ENCODE results near the gene B4GALT2. TPM values are rescaled to one million over a fixed set of nuclear protein-coding genes. Genes with fewer than 3 reads are reported as not detected.
A peak's percentile ranks its signal among the peaks of the same experiment; 100 is the strongest.

The B4GALT2 gene
- total and polyA plus RNA-seq, 9 of the 15 experiments (the other 6 are each of a cell fraction or from before 2014, with no cell fraction given) = 1.3 to 86.8 (median 43.8) TPM

DNA sequence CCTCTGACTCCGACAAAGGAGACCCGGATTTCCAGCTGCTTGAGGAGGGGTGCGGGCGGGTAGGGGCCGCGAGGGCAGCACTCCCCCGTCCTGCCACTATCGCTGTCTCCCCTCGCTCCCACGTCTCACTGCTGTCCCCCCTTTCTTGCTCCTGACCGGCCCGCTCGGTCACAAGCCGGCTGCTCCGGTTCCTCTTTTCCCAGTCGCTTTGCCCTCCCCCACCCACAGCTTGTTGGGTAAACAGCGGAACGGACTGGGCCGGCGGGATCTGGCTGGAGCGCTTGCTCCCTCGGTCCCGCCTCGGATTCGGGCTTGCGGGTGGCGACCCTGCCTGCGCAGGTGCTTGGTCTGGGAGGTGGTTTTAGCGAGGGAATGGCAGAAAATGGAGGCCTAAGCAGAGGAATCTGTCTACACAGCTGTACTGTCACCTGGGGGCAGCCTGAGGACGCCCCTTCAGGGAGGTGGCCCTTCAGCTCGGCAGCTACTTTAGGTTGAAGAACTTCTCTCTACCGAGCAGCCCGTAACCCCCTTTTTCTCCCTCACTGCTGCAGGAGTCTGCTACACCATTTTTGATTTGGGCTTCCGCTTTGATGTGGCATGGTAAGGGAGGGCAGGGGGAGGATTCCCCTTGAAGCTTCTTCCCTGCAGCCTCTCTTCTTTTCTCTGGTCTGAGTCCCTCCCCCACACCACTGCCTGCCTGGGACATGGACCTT, 3.6 kb upstream of the B4GALT2 start (continued):
- TF ChIP-seq BRF1 (IDR thresholded peaks at IDR 0.05; ENCODE audit: borderline replicate concordance, extremely low read depth, insufficient read length) = no peak
- TF ChIP-seq SNIP1 (IDR thresholded peaks at IDR 0.05; ENCODE audit: low read depth) = no peak
- no peak for TF ChIP-seq ZNF507 (tag; conservative IDR thresholded peaks at IDR 0.05)
- no peak for TF ChIP-seq SMARCC2 (IDR thresholded peaks at IDR 0.05; ENCODE audit: low read depth)
- no peak for TF ChIP-seq RFX5 (IDR thresholded peaks at IDR 0.05; ENCODE audit: low read depth, low read length)
- TF ChIP-seq, protein P1, sequence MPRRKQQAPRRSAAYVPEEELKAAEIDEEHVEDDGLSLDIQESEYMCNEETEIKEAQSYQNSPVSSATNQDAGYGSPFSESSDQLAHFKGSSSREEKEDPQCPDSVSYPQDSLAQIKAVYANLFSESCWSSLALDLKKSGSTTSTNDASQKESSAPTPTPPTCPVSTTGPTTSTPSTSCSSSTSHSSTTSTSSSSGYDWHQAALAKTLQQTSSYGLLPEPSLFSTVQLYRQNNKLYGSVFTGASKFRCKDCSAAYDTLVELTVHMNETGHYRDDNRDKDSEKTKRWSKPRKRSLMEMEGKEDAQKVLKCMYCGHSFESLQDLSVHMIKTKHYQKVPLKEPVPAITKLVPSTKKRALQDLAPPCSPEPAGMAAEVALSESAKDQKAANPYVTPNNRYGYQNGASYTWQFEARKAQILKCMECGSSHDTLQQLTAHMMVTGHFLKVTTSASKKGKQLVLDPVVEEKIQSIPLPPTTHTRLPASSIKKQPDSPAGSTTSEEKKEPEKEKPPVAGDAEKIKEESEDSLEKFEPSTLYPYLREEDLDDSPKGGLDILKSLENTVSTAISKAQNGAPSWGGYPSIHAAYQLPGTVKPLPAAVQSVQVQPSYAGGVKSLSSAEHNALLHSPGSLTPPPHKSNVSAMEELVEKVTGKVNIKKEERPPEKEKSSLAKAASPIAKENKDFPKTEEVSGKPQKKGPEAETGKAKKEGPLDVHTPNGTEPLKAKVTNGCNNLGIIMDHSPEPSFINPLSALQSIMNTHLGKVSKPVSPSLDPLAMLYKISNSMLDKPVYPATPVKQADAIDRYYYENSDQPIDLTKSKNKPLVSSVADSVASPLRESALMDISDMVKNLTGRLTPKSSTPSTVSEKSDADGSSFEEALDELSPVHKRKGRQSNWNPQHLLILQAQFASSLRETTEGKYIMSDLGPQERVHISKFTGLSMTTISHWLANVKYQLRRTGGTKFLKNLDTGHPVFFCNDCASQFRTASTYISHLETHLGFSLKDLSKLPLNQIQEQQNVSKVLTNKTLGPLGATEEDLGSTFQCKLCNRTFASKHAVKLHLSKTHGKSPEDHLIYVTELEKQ (CRISPR knock-in tag; IDR thresholded peaks at IDR 0.05) = no peak
- no peak for TF ChIP-seq ZNF263 (CRISPR knock-in tag; IDR thresholded peaks at IDR 0.05; ENCODE audit: borderline replicate concordance)
- TF ChIP-seq, protein P2, sequence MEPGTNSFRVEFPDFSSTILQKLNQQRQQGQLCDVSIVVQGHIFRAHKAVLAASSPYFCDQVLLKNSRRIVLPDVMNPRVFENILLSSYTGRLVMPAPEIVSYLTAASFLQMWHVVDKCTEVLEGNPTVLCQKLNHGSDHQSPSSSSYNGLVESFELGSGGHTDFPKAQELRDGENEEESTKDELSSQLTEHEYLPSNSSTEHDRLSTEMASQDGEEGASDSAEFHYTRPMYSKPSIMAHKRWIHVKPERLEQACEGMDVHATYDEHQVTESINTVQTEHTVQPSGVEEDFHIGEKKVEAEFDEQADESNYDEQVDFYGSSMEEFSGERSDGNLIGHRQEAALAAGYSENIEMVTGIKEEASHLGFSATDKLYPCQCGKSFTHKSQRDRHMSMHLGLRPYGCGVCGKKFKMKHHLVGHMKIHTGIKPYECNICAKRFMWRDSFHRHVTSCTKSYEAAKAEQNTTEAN (CRISPR knock-in tag; IDR thresholded peaks at IDR 0.05) = no peak; the same call in 1 of the 2 replicates
- TF ChIP-seq TEAD1 (CRISPR knock-in tag; IDR thresholded peaks at IDR 0.05) = peak in 1 of 2 experiments; percentile 6; a peak in 1 of 4 replicates
- TF ChIP-seq, protein P3, sequence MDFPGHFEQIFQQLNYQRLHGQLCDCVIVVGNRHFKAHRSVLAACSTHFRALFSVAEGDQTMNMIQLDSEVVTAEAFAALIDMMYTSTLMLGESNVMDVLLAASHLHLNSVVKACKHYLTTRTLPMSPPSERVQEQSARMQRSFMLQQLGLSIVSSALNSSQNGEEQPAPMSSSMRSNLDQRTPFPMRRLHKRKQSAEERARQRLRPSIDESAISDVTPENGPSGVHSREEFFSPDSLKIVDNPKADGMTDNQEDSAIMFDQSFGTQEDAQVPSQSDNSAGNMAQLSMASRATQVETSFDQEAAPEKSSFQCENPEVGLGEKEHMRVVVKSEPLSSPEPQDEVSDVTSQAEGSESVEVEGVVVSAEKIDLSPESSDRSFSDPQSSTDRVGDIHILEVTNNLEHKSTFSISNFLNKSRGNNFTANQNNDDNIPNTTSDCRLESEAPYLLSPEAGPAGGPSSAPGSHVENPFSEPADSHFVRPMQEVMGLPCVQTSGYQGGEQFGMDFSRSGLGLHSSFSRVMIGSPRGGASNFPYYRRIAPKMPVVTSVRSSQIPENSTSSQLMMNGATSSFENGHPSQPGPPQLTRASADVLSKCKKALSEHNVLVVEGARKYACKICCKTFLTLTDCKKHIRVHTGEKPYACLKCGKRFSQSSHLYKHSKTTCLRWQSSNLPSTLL (IDR thresholded peaks at IDR 0.05) = no peak
- TF ChIP-seq YY1 (IDR thresholded peaks at IDR 0.05; ENCODE audit: borderline replicate concordance in 1 of 3, control insufficient read depth in 1 of 3, extremely low read depth in 1 of 3, insufficient read depth in 3 of 3, insufficient read length in 1 of 3, insufficient replicate concordance in 2 of 3, low read depth in 1 of 3, low read length in 2 of 3) = peak in 1 of 3 experiments; percentile 42
- TF ChIP-seq EP400 (IDR thresholded peaks at IDR 0.05) = no peak; the same call in 1 of the 2 replicates

Data from K562 (cell line).